Kidney (tissue), 14 donors: ENCODE results near the gene TRNT1. TPM values are rescaled to one million over a fixed set of nuclear protein-coding genes. Genes with fewer than 3 reads are reported as not detected.

Experiments used
- DNase-seq, 5 donors: peaks; one replicate each; pipeline ENCODE4 v3.0.0-alpha.2; 2013 to 2020
- FAIRE-seq: peaks from 2 replicates; lab custom pipeline; 2012; peaks lifted over from hg19 to GRCh38; lab: Jason Lieb, UNC
- H3K27ac ChIP-seq, 2 donors: one replicate each; pipeline ENCODE4 v1.7.0; 2013; ENCODE audit warnings: low read depth in 2 of 2, low read length in 2 of 2, inconsistent platforms in 1 of 2
- H3K27me3 ChIP-seq: one replicate; pipeline ENCODE4 v1.7.1; 2013; ENCODE audit warnings: low read length, inconsistent platforms; ENCODE audit not compliant: control insufficient read depth, insufficient read depth
- H3K36me3 ChIP-seq, 3 donors: one replicate each; pipeline versions ENCODE4 v1.7.0 to v1.7.1; 2013; ENCODE audit warnings: low read length in 3 of 3, control low read depth in 1 of 3, inconsistent platforms in 1 of 3; ENCODE audit not compliant: insufficient read depth in 3 of 3, control insufficient read depth in 2 of 3
- H3K4me1 ChIP-seq, 3 donors: one replicate each; pipeline versions ENCODE4 v1.7.0 to v1.7.1; 2013; ENCODE audit warnings: low read length in 3 of 3, inconsistent platforms in 1 of 3, low read depth in 1 of 3; ENCODE audit not compliant: control insufficient read depth in 2 of 3, insufficient read depth in 2 of 3
- H3K4me3 ChIP-seq, 3 donors: one replicate each; pipeline versions ENCODE4 v1.7.0 to v1.8.1; 2013; ENCODE audit warnings: low read length in 3 of 3, control low read depth in 1 of 3, inconsistent platforms in 1 of 3
- H3K9ac ChIP-seq, 3 donors: one replicate each; pipeline versions ENCODE4 v1.7.0 to v1.7.1; 2013; ENCODE audit warnings: low read length in 3 of 3, control low read depth in 1 of 3, inconsistent platforms in 1 of 3
- H3K9me3 ChIP-seq, 3 donors: one replicate each; pipeline versions ENCODE4 v1.7.0 to v1.7.1; 2013; ENCODE audit warnings: low read length in 3 of 3, control low read depth in 1 of 3, inconsistent platforms in 1 of 3; ENCODE audit not compliant: control insufficient read depth in 2 of 3, insufficient read depth in 1 of 3
- CTCF ChIP-seq: IDR thresholded peaks from 3 replicates; pipeline ENCODE4 v1.5.1; 2012; ENCODE audit warnings: mild to moderate bottlenecking, moderate library complexity, borderline replicate concordance; ENCODE audit not compliant: insufficient read depth; ENCODE audit errors: extremely low read depth
- intact Hi-C: fragments of 100-400 bp; cut with DNase I; formaldehyde crosslinking; loops from one replicate; pipeline ENCODE4 v1.11.1; 2022
- polyA plus RNA-seq: library from polyadenylated mRNA; stranded (reverse); fragments of 350-450 nt; fragmentation: Illumina TruSeq; extraction: RNeasy Lipid Tissue Mini Kit (QIAGEN cat#74804); gene quantifications from one replicate; pipeline ENCODE4 v1.2.3, GENCODE V29; 2014; ENCODE audit warnings: low read depth, low replicate concordance; ENCODE audit not compliant: insufficient read depth
- total RNA-seq: library from RNA; stranded (reverse); fragmentation: NEBNext Ultra II Directional; extraction: Animal tissue kit (Norgen Biotek cat#: 25700); gene quantifications from one replicate; pipeline ENCODE4 v1.2.1, GENCODE V29; 2021
- donor health status: control.
- donor health status: control.
- donor health status: control.
- donor health status: control.
- donor health status: control.
- donor health status: DM: yes; HTN: yes; CAD: no.
- donor health status: Normal renal cell carcinoma (clear cell type).

Gene TRNT1
- total and polyA plus RNA-seq, 2 donors from 2014 or later, result 17.5 to 27.3 TPM

- DNase-seq, result no peak
- H3K27ac ChIP-seq, result no peak overlapping the region
- no peak overlapping the region for H3K9ac ChIP-seq
- FAIRE-seq, result no peak
- H3K36me3 ChIP-seq, result peaks cover 10 to 54% (median 23%) of the 10 kb centered on the region in 3 donors
- no peak overlapping the region for H3K4me3 ChIP-seq
- H3K27me3 ChIP-seq, result no peaks in the 10 kb centered on the region
- H3K9me3 ChIP-seq, result no peaks in the 10 kb centered on the region
- intact Hi-C loops, result no loop called here
- TF ChIP-seq CTCF, result no peak
- no peaks in the 10 kb centered on the region for H3K4me1 ChIP-seq
Observed at GRCh38 chr3:3160826-3161225, 34.1 kb downstream of the TRNT1 start.

GRCh38 chr3:3165241-3165640, 38.5 kb downstream of the TRNT1 start:
- H3K4me1 ChIP-seq, result no peaks in the 10 kb centered on the region
- TF ChIP-seq CTCF, result no peak
- H3K36me3 ChIP-seq, result peaks cover 12 to 47% (median 30%) of the 10 kb centered on the region in 3 donors
- H3K9me3 ChIP-seq, result no peaks in the 10 kb centered on the region
- no peak for FAIRE-seq
- H3K27ac ChIP-seq, result no peak overlapping the region
- no peaks in the 10 kb centered on the region for H3K27me3 ChIP-seq
- no peak for DNase-seq
- no peak overlapping the region for H3K9ac ChIP-seq
- H3K4me3 ChIP-seq, result no peak overlapping the region
- intact Hi-C loops, result no loop called here

GRCh38 chr3:3165650-3166049, 38.9 kb downstream of the TRNT1 start:
- TF ChIP-seq CTCF, result no peak
- H3K9ac ChIP-seq, result no peak overlapping the region
- H3K4me1 ChIP-seq, result no peaks in the 10 kb centered on the region
- DNase-seq (no peak), FAIRE-seq (no peak)
- intact Hi-C loops, result no loop called here
- peaks cover 15 to 50% (median 30%) of the 10 kb centered on the region in 3 donors for H3K36me3 ChIP-seq
- H3K27ac ChIP-seq, result no peak overlapping the region
- no peak overlapping the region for H3K4me3 ChIP-seq
- no peaks in the 10 kb centered on the region for H3K27me3 ChIP-seq
- no peaks in the 10 kb centered on the region for H3K9me3 ChIP-seq

GRCh38 chr3:3170998-3171397, 44.3 kb downstream of the TRNT1 start:
- peak in 2 of 5 donors; percentile 35 to 46 for DNase-seq
- FAIRE-seq, result peak; percentile 53
- intact Hi-C loops, result no loop called here
- Histone ChIP-seq H3K9me3 (no peaks in the 10 kb centered on the region), H3K9ac (no peak overlapping the region), H3K4me1 (peaks cover 0 to 3% (median 0%) of the 10 kb centered on the region in 3 donors), H3K27me3 (no peaks in the 10 kb centered on the region), H3K27ac (no peak overlapping the region), H3K4me3 (no peak overlapping the region), H3K36me3 (peaks cover 16 to 39% (median 23%) of the 10 kb centered on the region in 3 donors)
- TF ChIP-seq CTCF, result peak; percentile 15
